IMR-90 (cell line): ENCODE data around the gene ALG6. TPM values are rescaled to one million over a fixed set of nuclear protein-coding genes. Genes with fewer than 3 reads are reported as not detected.

Source experiments
- ATAC-seq: fragments of 200-7000 bp; cut with Tn5 transposase; 2 replicates; pipeline ENCODE4 v1.9.1; 2020; ENCODE audit warnings: low read depth, mild to moderate bottlenecking, moderate library complexity
- BruUV-seq: library from RNA; stranded (reverse); fragments of 400-500 nt; replicated peaks from 2 replicates; lab custom pipeline; 2021; lab: Mats Ljungman, UMichigan
- CTCF ChIA-PET: fragments of 300-600 bp; formaldehyde crosslinking; extraction: SDS; loops from one replicate; lab custom pipeline; 2021; ENCODE audit warnings: antibody characterized with exemption; lab: Yijun Ruan, JAX
- POLR2A ChIA-PET: fragments of 300-600 bp; sonication (Branson Sonifier 250); formaldehyde crosslinking; loops from one replicate; lab custom pipeline; 2022; ENCODE audit warnings: antibody characterized with exemption; ENCODE audit not compliant: unreplicated experiment; lab: Charles Lee
- DNase-seq: peaks from one replicate; pipeline ENCODE4 v3.0.0; 2013
- H2AFZ ChIP-seq: replicated peaks from 2 replicates; pipeline ENCODE3; 2013; ENCODE audit warnings: low read length, mild to moderate bottlenecking; ENCODE audit not compliant: poor library complexity
- H2AK5ac ChIP-seq: 2 replicates; pipeline ENCODE4 v1.6.1; 2013; ENCODE audit warnings: low read depth, low read length, inconsistent platforms
- H2AK9ac ChIP-seq: replicated peaks from 2 replicates; pipeline ENCODE3; 2013; ENCODE audit warnings: mild to moderate bottlenecking, low read depth, low read length, moderate library complexity; ENCODE audit not compliant: poor library complexity
- H2BK120ac ChIP-seq: 2 replicates; pipeline ENCODE4 v1.6.1; 2013; ENCODE audit warnings: low read depth, low read length, inconsistent platforms
- H2BK15ac ChIP-seq: 3 replicates; pipeline ENCODE4 v1.6.1; 2013; ENCODE audit warnings: low read depth, low read length, inconsistent platforms
- H2BK20ac ChIP-seq: 2 replicates; pipeline ENCODE4 v1.6.1; 2013; ENCODE audit warnings: low read depth, mild to moderate bottlenecking, inconsistent platforms, low read length, moderate library complexity
- H2BK5ac ChIP-seq: 2 replicates; pipeline ENCODE4 v1.6.1; 2013; ENCODE audit warnings: mild to moderate bottlenecking, low read depth, low read length, inconsistent platforms; ENCODE audit not compliant: poor library complexity, severe bottlenecking
- H3K14ac ChIP-seq: replicated peaks from 2 replicates; pipeline ENCODE4 v1.6.1; 2013; ENCODE audit warnings: low read depth, low read length, inconsistent platforms
- H3K18ac ChIP-seq: 2 replicates; pipeline ENCODE4 v1.6.1; 2013; ENCODE audit warnings: low read depth, low read length, control low read depth
- H3K23ac ChIP-seq: 2 replicates; pipeline ENCODE4 v1.6.1; 2013; ENCODE audit warnings: low read depth, low read length, inconsistent platforms
- H3K27ac ChIP-seq: 2 replicates; pipeline ENCODE4 v1.5.1; 2013; ENCODE audit warnings: mild to moderate bottlenecking, control low read depth, low read length; ENCODE audit not compliant: insufficient read depth
- H3K27me3 ChIP-seq: 2 replicates; pipeline ENCODE4 v1.6.1; 2013; ENCODE audit warnings: low read length; ENCODE audit not compliant: control insufficient read depth, insufficient read depth
- H3K36me3 ChIP-seq: 2 replicates; pipeline ENCODE4 v1.6.1; 2013; ENCODE audit warnings: low read length, mixed read lengths; ENCODE audit not compliant: control insufficient read depth, insufficient read depth
- H3K4ac ChIP-seq: 2 replicates; pipeline ENCODE4 v1.6.1; 2013; ENCODE audit warnings: low read depth, low read length, inconsistent platforms
- H3K4me1 ChIP-seq: 2 replicates; pipeline ENCODE4 v1.6.1; 2013; ENCODE audit warnings: low read length, mixed read lengths; ENCODE audit not compliant: control insufficient read depth, insufficient read depth
- H3K4me2 ChIP-seq: 2 replicates; pipeline ENCODE4 v1.6.1; 2013; ENCODE audit warnings: low read depth, mild to moderate bottlenecking, control low read depth, low read length, moderate library complexity
- H3K4me3 ChIP-seq: 2 replicates; pipeline ENCODE4 v1.5.1; 2013; ENCODE audit warnings: low read depth, mild to moderate bottlenecking, control low read depth, low read length, moderate library complexity; ENCODE audit not compliant: insufficient read depth
- H3K56ac ChIP-seq: 2 replicates; pipeline ENCODE4 v1.6.1; 2013; ENCODE audit warnings: low read length, inconsistent platforms; ENCODE audit not compliant: insufficient read depth; ENCODE audit errors: extremely low read depth
- H3K79me1 ChIP-seq, 2 experiments: 2 replicates each; pipeline ENCODE4 v1.6.1; 2013; ENCODE audit warnings: low read length in 2 of 2, inconsistent platforms in 1 of 2, low read depth in 1 of 2
- H3K9ac ChIP-seq: 2 replicates; pipeline ENCODE4 v1.6.1; 2013; ENCODE audit warnings: low read depth, low read length, control low read depth
- H3K9me1 ChIP-seq: 2 replicates; pipeline ENCODE4 v1.6.1; 2013; ENCODE audit warnings: low read length, inconsistent platforms; ENCODE audit not compliant: insufficient read depth
- H3K9me3 ChIP-seq: 2 replicates; pipeline ENCODE4 v1.6.1; 2013; ENCODE audit warnings: low read length; ENCODE audit not compliant: control insufficient read depth, insufficient read depth
- H4K20me1 ChIP-seq: 2 replicates; pipeline ENCODE4 v1.6.1; 2013; ENCODE audit warnings: low read length, inconsistent platforms; ENCODE audit not compliant: insufficient read depth
- H4K5ac ChIP-seq: 2 replicates; pipeline ENCODE4 v1.6.1; 2013; ENCODE audit warnings: mild to moderate bottlenecking, low read depth, low read length, control low read depth
- H4K8ac ChIP-seq, 2 experiments: 2 replicates each; pipeline ENCODE4 v1.6.1; 2013; ENCODE audit warnings: low read depth in 2 of 2, low read length in 2 of 2, control low read depth in 1 of 2, inconsistent platforms in 1 of 2
- H4K91ac ChIP-seq: 2 replicates; pipeline ENCODE4 v1.6.1; 2013; ENCODE audit warnings: low read depth, low read length, inconsistent platforms; ENCODE audit not compliant: insufficient read depth
- BHLHE40 ChIP-seq: fragments of 150-350 bp; IDR thresholded peaks from 2 replicates; pipeline ENCODE4 v1.6.1; 2016; ENCODE audit warnings: mild to moderate bottlenecking, low read depth, low read length
- CEBPB ChIP-seq: IDR thresholded peaks from 2 replicates; pipeline ENCODE4 v1.6.1; 2012; ENCODE audit warnings: low read depth, low read length, improper control_type of control experiment
- CHD1 ChIP-seq: IDR thresholded peaks from 2 replicates; pipeline ENCODE4 v1.6.1; 2012; ENCODE audit warnings: low read depth, low read length, improper control_type of control experiment
- ELK1 ChIP-seq: fragments of 150-350 bp; IDR thresholded peaks from 2 replicates; pipeline ENCODE4 v1.6.1; 2016; ENCODE audit warnings: low read depth, mild to moderate bottlenecking, low read length, moderate library complexity, borderline replicate concordance
- FOS ChIP-seq: fragments of 150-350 bp; IDR thresholded peaks from 2 replicates; pipeline ENCODE4 v1.6.1; 2016; ENCODE audit warnings: low read depth, low read length
- MAFK ChIP-seq: IDR thresholded peaks from 2 replicates; pipeline ENCODE4 v1.6.1; 2012; ENCODE audit warnings: low read depth, low read length, improper control_type of control experiment
- MAZ ChIP-seq: IDR thresholded peaks from 2 replicates; pipeline ENCODE4 v1.6.1; 2012; ENCODE audit warnings: low read depth, mild to moderate bottlenecking, low read length, improper control_type of control experiment, moderate library complexity, borderline replicate concordance
- MXI1 ChIP-seq: IDR thresholded peaks from 2 replicates; pipeline ENCODE4 v1.6.1; 2012; ENCODE audit warnings: low read depth, mild to moderate bottlenecking, low read length, moderate library complexity, borderline replicate concordance
- NFE2L2 ChIP-seq: fragments of 150-350 bp; IDR thresholded peaks from 2 replicates; pipeline ENCODE4 v1.6.1; 2016; ENCODE audit warnings: low read depth, mild to moderate bottlenecking, low read length
- POLR2A ChIP-seq: IDR thresholded peaks from 2 replicates; pipeline ENCODE4 v1.6.1; 2012; ENCODE audit warnings: mild to moderate bottlenecking, low read depth, low read length
- RAD21 ChIP-seq: IDR thresholded peaks from 2 replicates; pipeline ENCODE4 v1.6.1; 2012; ENCODE audit warnings: low read length, improper control_type of control experiment
- RCOR1 ChIP-seq: IDR thresholded peaks from 2 replicates; pipeline ENCODE4 v1.6.1; 2012; ENCODE audit warnings: mild to moderate bottlenecking, low read length, improper control_type of control experiment; ENCODE audit not compliant: insufficient replicate concordance
- RFX5 ChIP-seq: IDR thresholded peaks from 2 replicates; pipeline ENCODE4 v1.8.0; 2012; ENCODE audit warnings: low read depth, mild to moderate bottlenecking, low read length, moderate library complexity
- WGBS, 2 experiments: methylation state at CpG; one replicate each; pipeline versions ENCODE4 v1.1.5 to v1.1.7; 2013; ENCODE audit warnings: missing lambda C conversion rate in 2 of 2; ENCODE audit not compliant: insufficient read length in 1 of 2; ENCODE audit errors: extremely low coverage in 2 of 2; 5-methylcytosine and 5-hydroxymethylcytosine counted together
- dilution Hi-C: fragments of 300-500 bp; cut with HindIII; formaldehyde crosslinking; loops from one replicate; pipeline ENCODE4 v1.14.3; 2018; ENCODE audit warnings: low sequenced_read_pairs; ENCODE audit not compliant: unreplicated experiment
- in situ Hi-C: fragments of 300-500 bp; cut with MboI; formaldehyde crosslinking; loops from 3 replicates; pipeline ENCODE4 v1.14.3; 2019; ENCODE audit warnings: low sequenced_read_pairs, inconsistent platforms, mixed read lengths
- intact Hi-C: fragments of 100-400 bp; cut with micrococcal nuclease; formaldehyde crosslinking; loops from 2 replicates; pipeline ENCODE4 v1.10.0; 2022
- polyA plus RNA-seq, 3 experiments: library from polyadenylated mRNA; depleted of rRNA; stranded (reverse); fragments of >200 nt; gene quantifications; 2 replicates each; pipeline ENCODE4 v1.2.3, GENCODE V29; 2012; ENCODE audit warnings: low replicate concordance in 1 of 3
- total RNA-seq: library from RNA; depleted of rRNA; stranded (reverse); fragments of >200 nt; gene quantifications from 2 replicates; pipeline ENCODE4 v1.2.3, GENCODE V29; 2012
- TF ChIP-seq, protein P1 (sequence below): fragments of 150-350 bp; IDR thresholded peaks from 2 replicates; pipeline ENCODE4 v1.6.1; 2017; ENCODE audit warnings: mild to moderate bottlenecking, antibody characterized with exemption, low read length, low read depth

Gene ALG6
- total and polyA plus RNA-seq, 2 of the 4 experiments (the other 2 are of a cell fraction): 4.8 to 6.5 TPM

- Histone ChIP-seq H3K14ac (no peak overlapping the region), H2BK120ac (no peak overlapping the region), H4K5ac (no peak overlapping the region), H2AK9ac (no peak overlapping the region), H2AFZ (no peak overlapping the region), H3K4me1 (no peaks in the 10 kb centered on the region), H3K56ac (no peak overlapping the region), H3K9ac (no peak overlapping the region), H3K9me1 (no peaks in the 10 kb centered on the region; the same call in 1 of the 2 replicates), H3K4me2 (no peak overlapping the region), H3K27me3 (no peaks in the 10 kb centered on the region), H2BK5ac (no peak overlapping the region), H4K91ac (no peak overlapping the region), H4K8ac (no peak overlapping the region), H2AK5ac (no peak overlapping the region), H3K36me3 (no peaks in the 10 kb centered on the region), H2BK20ac (no peak overlapping the region), H3K4me3 (no peak overlapping the region), H4K20me1 (no peaks in the 10 kb centered on the region), H3K9me3 (no peaks in the 10 kb centered on the region), H3K27ac (no peak overlapping the region), H3K4ac (no peak overlapping the region), H3K23ac (no peak overlapping the region), H2BK15ac (no peak overlapping the region), H3K18ac (no peak overlapping the region), H3K79me1 (no peaks in the 10 kb centered on the region)
- no TSS peak for BruUV-seq
- TF ChIP-seq MXI1: no peak
- no peak for TF ChIP-seq RFX5
- TF ChIP-seq ELK1: no peak
- TF ChIP-seq BHLHE40: no peak
- no peak for TF ChIP-seq FOS
- TF ChIP-seq MAZ: no peak
- no peak for TF ChIP-seq RCOR1
- TF ChIP-seq, protein P1, sequence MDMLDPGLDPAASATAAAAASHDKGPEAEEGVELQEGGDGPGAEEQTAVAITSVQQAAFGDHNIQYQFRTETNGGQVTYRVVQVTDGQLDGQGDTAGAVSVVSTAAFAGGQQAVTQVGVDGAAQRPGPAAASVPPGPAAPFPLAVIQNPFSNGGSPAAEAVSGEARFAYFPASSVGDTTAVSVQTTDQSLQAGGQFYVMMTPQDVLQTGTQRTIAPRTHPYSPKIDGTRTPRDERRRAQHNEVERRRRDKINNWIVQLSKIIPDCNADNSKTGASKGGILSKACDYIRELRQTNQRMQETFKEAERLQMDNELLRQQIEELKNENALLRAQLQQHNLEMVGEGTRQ: no peak
- TF ChIP-seq POLR2A: no peak
- TF ChIP-seq NFE2L2: no peak
- no peak for TF ChIP-seq CEBPB
- no peak for TF ChIP-seq RAD21
- TF ChIP-seq MAFK: no peak
- no peak for TF ChIP-seq CHD1
- in situ Hi-C loops (loop anchor here (25.0 kb wide), 1 partner anchor 598 kb away; no protein-coding TSS in a partner anchor), intact Hi-C loops (no loop called here), dilution Hi-C loops (no loop called here)
- ChIA-PET POLR2A (no interaction called here), CTCF (interaction anchor here (0.9 kb wide), 1 partner anchor 8 kb away, joined by 3 read pairs; no protein-coding TSS in a partner anchor)
- DNase-seq (peak; percentile 7), ATAC-seq (peak; percentile 40)
- 68% methylated on average over 3 of the region's 4 CpGs; no CpG with 5 or more reads in 1 of the 2 experiments for WGBS, 2 experiments
These were observed 67.7 kb downstream of the ALG6 start for GRCh38 chr1:63435161-63435560.
